ENCODE data around the gene MCC.

DNA sequence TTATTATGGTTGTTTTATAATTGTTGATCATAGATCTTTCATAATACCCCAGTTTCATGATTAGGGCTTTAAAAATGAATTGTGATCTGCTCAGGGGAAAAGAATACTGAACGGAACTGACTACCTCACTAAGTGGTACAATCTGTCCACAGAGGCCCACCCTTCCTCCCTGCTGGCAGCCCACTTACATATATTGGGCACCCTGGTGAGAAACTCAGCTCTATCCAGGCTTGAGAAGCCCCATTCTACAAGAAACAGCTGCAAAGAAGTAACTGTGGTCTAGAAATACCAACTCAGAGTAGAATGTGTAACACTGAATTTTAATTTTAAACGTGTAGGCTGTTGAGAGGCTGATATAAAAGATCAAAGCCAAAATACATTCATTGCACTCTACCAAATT lies 100.4 kb downstream of the MCC start:
- TF ChIP-seq, protein P1, sequence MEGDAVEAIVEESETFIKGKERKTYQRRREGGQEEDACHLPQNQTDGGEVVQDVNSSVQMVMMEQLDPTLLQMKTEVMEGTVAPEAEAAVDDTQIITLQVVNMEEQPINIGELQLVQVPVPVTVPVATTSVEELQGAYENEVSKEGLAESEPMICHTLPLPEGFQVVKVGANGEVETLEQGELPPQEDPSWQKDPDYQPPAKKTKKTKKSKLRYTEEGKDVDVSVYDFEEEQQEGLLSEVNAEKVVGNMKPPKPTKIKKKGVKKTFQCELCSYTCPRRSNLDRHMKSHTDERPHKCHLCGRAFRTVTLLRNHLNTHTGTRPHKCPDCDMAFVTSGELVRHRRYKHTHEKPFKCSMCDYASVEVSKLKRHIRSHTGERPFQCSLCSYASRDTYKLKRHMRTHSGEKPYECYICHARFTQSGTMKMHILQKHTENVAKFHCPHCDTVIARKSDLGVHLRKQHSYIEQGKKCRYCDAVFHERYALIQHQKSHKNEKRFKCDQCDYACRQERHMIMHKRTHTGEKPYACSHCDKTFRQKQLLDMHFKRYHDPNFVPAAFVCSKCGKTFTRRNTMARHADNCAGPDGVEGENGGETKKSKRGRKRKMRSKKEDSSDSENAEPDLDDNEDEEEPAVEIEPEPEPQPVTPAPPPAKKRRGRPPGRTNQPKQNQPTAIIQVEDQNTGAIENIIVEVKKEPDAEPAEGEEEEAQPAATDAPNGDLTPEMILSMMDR (IDR thresholded peaks at IDR 0.05; ENCODE audit: poor library complexity) = no peak
- TF ChIP-seq EZH2 (IDR thresholded peaks at IDR 0.05; ENCODE audit: borderline replicate concordance) = no peak

Measured in hepatocyte (in vitro differentiated cells).